Thyroid gland (tissue), 4 donors: ENCODE results near the gene PYHIN1.

Source experiments
- CTCF ChIP-seq, 6 experiments: fragments of 200-600 bp in 3 of 6; fragments of 450-650 bp in 3 of 6; sonication (generic) in 3 of 6; IDR thresholded peaks; one replicate each; pipeline ENCODE4 v1.5.1; 2016 to 2019; ENCODE audit warnings: antibody characterized with exemption in 6 of 6, mild to moderate bottlenecking in 2 of 6, inconsistent platforms in 1 of 6, moderate library complexity in 1 of 6
- POLR2A ChIP-seq, 2 donors: fragments of 450-650 bp; IDR thresholded peaks; one replicate each; pipeline ENCODE4 v1.6.1; 2017; ENCODE audit warnings: antibody characterized with exemption in 2 of 2, mild to moderate bottlenecking in 2 of 2, moderate library complexity in 1 of 2

GRCh38 chr1:159005676-159006075, 74.3 kb downstream of the PYHIN1 start:
- TF ChIP-seq CTCF (IDR thresholded peaks at IDR 0.05) (no peak), POLR2A (IDR thresholded peaks at IDR 0.05) (no peak)
